GM23338 (cell line): ENCODE results near the gene TENM4. TPM values are rescaled to one million over a fixed set of nuclear protein-coding genes. Genes with fewer than 3 reads are reported as not detected.

Experiments used
- ATAC-seq: fragments of 200-7000 bp; cut with Tn5 transposase; 3 replicates; pipeline ENCODE4 v1.9.1; 2020
- DNase-seq: peaks from one replicate; pipeline ENCODE4 v3.0.0-alpha.2; 2015; ENCODE audit warnings: low spot score
- H2AFZ ChIP-seq: fragments of 200-600 bp; sonication (generic); 2 replicates; pipeline ENCODE4 v1.8.0; 2016; ENCODE audit warnings: antibody characterized with exemption, mild to moderate bottlenecking, moderate library complexity
- H3F3A ChIP-seq: fragments of 200-600 bp; sonication (generic); replicated peaks from 2 replicates; pipeline ENCODE4 v1.8.0; 2017; ENCODE audit warnings: antibody characterized with exemption, mixed run types, low read depth
- H3K27ac ChIP-seq: fragments of 200-600 bp; sonication (generic); 2 replicates; pipeline ENCODE4 v1.6.1; 2016; ENCODE audit warnings: low read depth
- H3K27me3 ChIP-seq: fragments of 200-600 bp; sonication (generic); 2 replicates; pipeline ENCODE4 v1.8.0; 2016; ENCODE audit warnings: mild to moderate bottlenecking, mixed run types, moderate library complexity; ENCODE audit not compliant: insufficient read depth
- H3K36me3 ChIP-seq: fragments of 200-600 bp; sonication (generic); 2 replicates; pipeline ENCODE4 v1.8.0; 2016; ENCODE audit warnings: mild to moderate bottlenecking; ENCODE audit not compliant: insufficient read depth
- H3K4me1 ChIP-seq: fragments of 200-600 bp; sonication (generic); 2 replicates; pipeline ENCODE4 v1.8.0; 2016; ENCODE audit warnings: mild to moderate bottlenecking, moderate library complexity; ENCODE audit not compliant: insufficient read depth
- H3K4me2 ChIP-seq: fragments of 200-600 bp; sonication (generic); 2 replicates; pipeline ENCODE4 v1.7.1; 2017; ENCODE audit warnings: mixed run types
- H3K4me3 ChIP-seq: fragments of 200-600 bp; sonication (generic); 2 replicates; pipeline ENCODE4 v1.6.1; 2016; ENCODE audit warnings: mixed run types
- H3K79me2 ChIP-seq: fragments of 200-600 bp; sonication (generic); replicated peaks from 2 replicates; pipeline ENCODE4 v1.8.0; 2017; ENCODE audit warnings: mild to moderate bottlenecking; ENCODE audit not compliant: insufficient read depth
- H3K9me2 ChIP-seq: fragments of 200-600 bp; sonication (generic); 2 replicates; pipeline ENCODE4 v1.8.0; 2017; ENCODE audit not compliant: insufficient read depth
- H4K20me1 ChIP-seq: fragments of 200-600 bp; sonication (generic); replicated peaks from 2 replicates; pipeline ENCODE4 v1.8.0; 2017; ENCODE audit warnings: mild to moderate bottlenecking; ENCODE audit not compliant: insufficient read depth
- H3K27ac Mint-ChIP-seq: 2 replicates; pipeline ENCODE4 v1.8.0; 2020; ENCODE audit warnings: inconsistent platforms, mild to moderate bottlenecking, moderate library complexity, mixed read lengths
- H3K27me3 Mint-ChIP-seq: 3 replicates; pipeline ENCODE4 v1.8.0; 2022; ENCODE audit warnings: low read depth, mild to moderate bottlenecking, moderate library complexity, mixed read lengths, inconsistent platforms; ENCODE audit not compliant: insufficient read depth, poor library complexity
- H3K36me3 Mint-ChIP-seq: 3 replicates; pipeline ENCODE4 v1.8.0; 2021; ENCODE audit warnings: low read depth, mild to moderate bottlenecking, inconsistent platforms, moderate library complexity, mixed read lengths
- H3K4me1 Mint-ChIP-seq: 3 replicates; pipeline ENCODE4 v1.8.0; 2020; ENCODE audit warnings: mild to moderate bottlenecking, inconsistent platforms, mixed read lengths
- H3K4me3 Mint-ChIP-seq: 3 replicates; pipeline ENCODE4 v1.8.0; 2021; ENCODE audit warnings: moderate library complexity, mild to moderate bottlenecking, inconsistent platforms, mixed read lengths
- H3K9me3 Mint-ChIP-seq: 3 replicates; pipeline ENCODE4 v1.8.0; 2020; ENCODE audit warnings: moderate library complexity, mild to moderate bottlenecking, inconsistent platforms, mixed read lengths
- EZH2phosphoT487 ChIP-seq: fragments of 200-600 bp; sonication (generic); IDR thresholded peaks from one replicate; pipeline ENCODE4 v1.8.1; 2018; ENCODE audit warnings: antibody characterized with exemption; ENCODE audit not compliant: unreplicated experiment
- STAT1 ChIP-seq: IDR thresholded peaks from one replicate; pipeline ENCODE4 v1.6.1; 2016; ENCODE audit warnings: antibody characterized with exemption; ENCODE audit not compliant: unreplicated experiment
- microRNA counts: library from miRNA; unstranded; fragments of <30 nt; microRNA quantifications from one replicate; lab custom pipeline; 2017
- microRNA-seq: library from miRNA; unstranded; fragments of <30 nt; microRNA quantifications from one replicate; pipeline ENCODE4, GENCODE V29; 2017
- polyA plus RNA-seq: library from polyadenylated mRNA; unstranded; fragments of >200 nt; fragmentation: Nextera tagmentation; extraction: Ambion mirVana; gene quantifications from 2 replicates; pipeline ENCODE4 v1.2.1, GENCODE V29; 2016
- small RNA-seq: library from RNA; depleted of rRNA; stranded (forward); fragments of <200 nt; gene quantifications from one replicate; pipeline ENCODE3, GENCODE V24; 2014; ENCODE audit warnings: low replicate concordance
- total RNA-seq: library from RNA; depleted of rRNA; stranded (reverse); fragments of >200 nt; shearing (Covaris generic); gene quantifications from 2 replicates; pipeline ENCODE4 v1.2.3, GENCODE V29; 2014

Gene TENM4
- total and polyA plus RNA-seq, 2 experiments from 2014 or later, result 7.3 TPM

DNA sequence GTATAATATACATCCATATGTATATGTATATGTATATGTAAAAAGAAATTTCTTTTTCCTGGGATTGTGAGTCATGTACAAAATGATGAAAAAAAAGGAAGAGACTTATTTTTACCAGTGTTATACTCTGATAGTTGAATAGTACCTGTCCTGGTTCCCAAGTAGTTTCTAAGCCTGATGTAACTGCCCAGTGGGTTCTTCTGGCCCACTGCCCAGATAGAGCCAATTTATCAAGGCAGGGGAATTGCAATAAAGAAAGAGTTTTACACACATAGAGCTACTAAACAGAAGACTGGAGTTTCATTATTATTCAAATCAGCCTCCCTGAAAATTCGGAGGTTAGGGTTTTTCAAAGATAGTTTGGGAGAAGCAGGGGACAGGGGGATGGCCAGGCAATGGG is 837.0 kb downstream of the TENM4 start:
- Mint-ChIP-seq H3K36me3 (no peaks in the 10 kb centered on the region), H3K9me3 (no peaks in the 10 kb centered on the region; the same call in 2 of the 3 replicates), H3K4me3 (no peak overlapping the region), H3K27ac (no peak overlapping the region), H3K4me1 (peaks cover 6% of the 10 kb centered on the region; the same call in 2 of the 3 replicates), H3K27me3 (no peaks in the 10 kb centered on the region)
- Histone ChIP-seq H3K27ac (no peak overlapping the region), H3F3A (no peaks in the 10 kb centered on the region), H3K4me1 (0 out of 2 replicates have a peak, but pooled peaks cover 3% of the 10 kb centered on the region), H2AFZ (no peak overlapping the region; the same call in 1 of the 2 replicates), H3K4me2 (no peak overlapping the region), H3K9me2 (no peaks in the 10 kb centered on the region; the same call in 1 of the 2 replicates), H3K27me3 (no peaks in the 10 kb centered on the region), H3K79me2 (no peaks in the 10 kb centered on the region), H3K36me3 (no peaks in the 10 kb centered on the region), H3K4me3 (no peak overlapping the region), H4K20me1 (no peaks in the 10 kb centered on the region)
- ATAC-seq (no peak), DNase-seq (no peak)
- TF ChIP-seq STAT1, result no peak
- TF ChIP-seq EZH2phosphoT487, result no peak

MicroRNA genes within 50 kb of the gene (microRNA counts, 767-probe panel; counts per million panel counts)
- not detected for microRNA hsa-miR-708-5p (lab: Ali Mortazavi, UCI)

Small RNAs within 50 kb of the gene (microRNA-seq; reads per million reads assigned to microRNA genes)
- gene MIR5579 (not detected), gene MIR708 (202 reads per million, percentile 73 among the genes with 10 or more reads in this experiment)

Small RNAs within 50 kb of the gene (small RNA-seq; reads per million reads assigned to genes)
- gene MIR5579 (not detected), gene MIR708 (3.8 reads per million, percentile 90 among the genes with 10 or more reads in this experiment)
